Measurements from ENCODE around the gene SEMA5B.

GRCh38 chr3:122930063-122930997, 97.2 kb downstream of the SEMA5B start:
- TF ChIP-seq EZH2phosphoT487 (IDR thresholded peaks at IDR 0.05; ENCODE audit: low read length) (no peak), CTCF (IDR thresholded peaks at IDR 0.05; ENCODE audit: low read length) (no peak), EZH2 (optimal IDR thresholded peaks at IDR 0.05; ENCODE audit: low read depth, low read length) (no peak)

All from MM.1S (cell line).